Left lobe of liver (tissue), 2 donors: ENCODE data around the gene METTL16. TPM values are rescaled to one million over a fixed set of nuclear protein-coding genes. Genes with fewer than 3 reads are reported as not detected.
"Not testable (repeated sequence)": the region's sequence is repeated elsewhere in the genome, so short reads cannot be mapped to it uniquely, and the experiment has no call there.

Experiments used
- ATAC-seq: fragments of 200-7000 bp; cut with Tn5 transposase; one replicate; pipeline ENCODE4 v1.9.1; 2020; ENCODE audit warnings: mild to moderate bottlenecking, moderate library complexity
- DNase-seq: peaks from one replicate; pipeline ENCODE4 v3.0.0-alpha.2; 2020; ENCODE audit warnings: low spot score
- total RNA-seq: library from RNA; stranded (reverse); gene quantifications from one replicate; pipeline ENCODE4 v1.2.1, GENCODE V29; 2021
- donor health status: DM: no; HTN: no; CAD: no; lungs with moderate emphysema.
- donor health status: DM: no; HTN: yes; CAD: no.

Gene METTL16
- total RNA-seq, 1 donor from 2014 or later, result 8.1 TPM

DNA sequence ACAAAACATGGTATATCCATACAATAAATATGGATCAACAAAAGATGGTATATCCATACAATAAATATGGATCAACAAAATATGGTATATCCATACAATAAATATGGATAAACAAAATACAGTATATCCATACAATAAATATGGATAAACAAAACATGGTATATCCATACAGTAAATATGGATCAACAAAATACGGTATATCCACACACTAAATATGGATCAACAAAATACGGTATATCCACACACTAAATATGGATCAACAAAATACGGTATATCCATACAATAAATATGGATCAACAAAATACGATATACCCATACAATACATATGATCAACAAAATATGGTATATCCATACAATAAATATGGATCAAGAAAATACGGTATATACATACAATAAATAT is 8.1 kb downstream of the METTL16 start:
- ATAC-seq, result no peak
- DNase-seq, result no peak

DNA sequence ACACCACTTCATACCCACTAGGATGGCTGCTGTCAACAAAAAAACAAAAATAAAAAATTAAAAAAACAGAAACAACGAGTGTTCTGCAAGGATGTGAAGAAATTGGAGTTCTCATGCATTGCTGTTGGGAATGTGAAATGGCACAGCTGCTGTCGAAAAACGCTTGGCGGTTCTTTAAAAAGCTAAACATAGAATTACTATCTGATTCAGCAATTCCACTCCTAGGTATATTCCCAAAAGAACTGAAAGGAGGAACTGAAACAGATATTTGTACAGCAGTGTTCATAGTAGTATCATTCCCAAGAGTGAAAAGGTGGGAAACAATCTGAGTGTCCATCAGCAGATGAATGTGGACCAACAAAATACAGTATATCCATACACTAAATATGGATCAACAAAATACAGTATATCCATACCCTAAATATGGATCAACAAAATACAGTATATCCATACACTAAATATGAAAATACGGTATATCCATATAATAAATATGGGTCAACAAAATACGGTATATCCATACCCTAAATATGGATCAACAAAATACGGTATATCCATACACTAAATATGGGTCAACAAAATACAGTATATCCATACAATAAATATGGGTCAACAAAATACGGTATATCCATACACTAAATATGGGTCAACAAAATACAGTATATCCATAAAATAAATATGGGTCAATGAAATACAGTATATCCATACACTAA is 8.7 kb downstream of the METTL16 start:
- DNase-seq, result no peak
- no peak for ATAC-seq

- DNase-seq (no peak), ATAC-seq (no peak)
Observed at GRCh38 chr17:2500446-2500845, 11.2 kb downstream of the METTL16 start.

GRCh38 chr17:2489286-2489685 is 22.4 kb downstream of the METTL16 start:
- DNase-seq, ATAC-seq: not testable (repeated sequence)

GRCh38 chr17:2487306-2487705 is 24.4 kb downstream of the METTL16 start:
- DNase-seq (no peak), ATAC-seq (no peak)

DNA sequence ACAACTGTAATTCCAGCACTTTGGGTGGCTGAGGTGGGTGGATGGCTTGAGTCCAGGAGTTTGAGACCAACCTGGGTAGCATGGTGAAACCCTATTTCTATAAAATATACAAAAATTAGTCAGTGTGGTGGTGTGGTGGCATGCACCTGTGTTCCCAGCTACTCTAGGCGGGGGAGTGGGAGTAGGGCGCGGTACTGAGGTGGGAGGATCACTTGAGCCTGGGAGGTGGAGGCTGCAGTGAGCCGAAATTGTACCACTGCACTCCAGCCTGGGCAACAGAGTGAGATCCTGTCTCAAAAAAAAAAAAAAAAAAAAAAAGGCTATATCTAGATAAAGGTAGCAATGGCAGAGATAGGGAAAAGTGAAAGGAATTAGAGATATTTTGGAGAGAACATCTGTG is 25.0 kb downstream of the METTL16 start:
- not testable (repeated sequence) for DNase-seq, ATAC-seq

DNA sequence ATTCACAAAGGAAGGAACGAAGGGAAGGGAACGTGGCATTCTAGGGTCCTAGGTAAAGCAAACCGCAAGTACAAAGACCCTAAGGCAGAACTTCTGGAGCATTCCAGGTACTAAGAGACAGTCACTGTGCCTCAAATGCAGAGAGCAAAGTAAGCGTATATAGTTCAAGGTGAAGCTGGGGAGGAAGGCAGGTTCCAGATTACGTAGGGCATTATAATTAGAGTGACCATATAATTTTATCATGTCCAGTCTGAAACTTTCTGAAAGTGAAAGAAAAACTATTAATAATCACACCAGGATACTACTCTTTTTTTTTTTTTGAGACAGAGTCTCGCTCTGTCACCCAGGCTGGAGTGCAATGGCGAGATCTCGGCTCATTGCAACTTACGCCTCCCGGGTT is 25.7 kb downstream of the METTL16 start:
- peak; percentile 37 for ATAC-seq
- no peak for DNase-seq

GRCh38 chr17:2485543-2485942 is 26.1 kb downstream of the METTL16 start:
- DNase-seq, result no peak
- peak; percentile 79 for ATAC-seq

DNA sequence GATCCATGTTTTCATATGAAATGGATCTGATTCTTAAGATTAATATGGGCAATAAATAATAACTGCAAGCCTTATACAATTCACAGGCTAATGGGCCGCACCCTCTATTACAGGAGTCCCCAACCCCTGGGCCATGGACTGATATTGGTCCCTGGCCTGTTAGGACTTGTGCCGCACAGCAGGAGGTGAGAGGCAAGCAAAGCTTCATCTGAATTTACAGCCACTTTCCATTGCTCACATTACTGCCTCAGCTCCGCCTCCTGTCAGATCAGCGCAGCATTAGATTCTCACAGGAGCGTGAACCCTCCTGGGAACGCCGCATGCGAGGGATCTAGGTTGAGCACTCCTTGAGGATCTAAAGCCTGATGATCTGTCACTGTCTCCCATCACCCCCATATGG is 26.8 kb downstream of the METTL16 start:
- ATAC-seq, result no peak

GRCh38 chr17:2483084-2483483 is 28.6 kb downstream of the METTL16 start:
- ATAC-seq (no peak), DNase-seq (no peak)

More for the DNA sequence above, 26.8 kb downstream of the METTL16 start:
- no peak for DNase-seq

DNA sequence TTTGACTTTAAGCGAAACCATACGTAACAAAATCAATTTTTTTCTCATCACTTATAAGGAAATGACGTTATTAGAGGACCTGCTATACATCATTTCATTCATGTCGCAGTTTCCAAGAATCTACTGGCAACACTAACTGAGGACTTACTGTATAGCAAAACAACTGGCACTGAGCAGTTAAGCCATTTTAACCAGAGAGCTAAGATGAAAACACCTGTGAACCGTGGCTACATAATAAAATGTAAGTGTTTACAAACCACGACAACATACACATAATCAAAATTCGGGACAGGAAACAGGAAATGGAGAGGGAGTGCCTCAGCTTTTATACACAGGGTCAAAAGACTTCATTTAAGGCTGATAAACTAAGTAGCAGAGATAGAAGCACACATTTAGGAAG is 29.5 kb downstream of the METTL16 start:
- DNase-seq (no peak), ATAC-seq (no peak)

GRCh38 chr17:2481760-2482159 is 29.9 kb downstream of the METTL16 start:
- no peak for ATAC-seq
- DNase-seq, result no peak

DNA sequence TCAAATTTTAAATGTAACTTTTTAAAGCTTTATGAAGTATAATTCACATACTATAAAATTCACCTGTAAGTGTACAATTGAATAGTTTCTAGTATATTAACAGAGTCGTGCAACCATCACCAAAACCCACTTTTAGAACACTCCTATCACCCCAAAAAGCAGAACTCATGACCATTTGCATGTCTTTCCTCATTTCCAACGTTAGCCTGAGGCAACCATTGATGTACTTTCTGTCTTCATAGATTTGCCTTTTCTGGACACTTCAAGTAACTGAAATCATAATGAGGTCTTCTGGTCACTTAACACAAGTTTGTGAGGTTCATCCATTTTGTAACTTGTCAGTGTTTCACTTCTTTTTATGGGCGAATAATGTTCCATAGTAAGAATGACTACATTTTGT is 33.2 kb downstream of the METTL16 start:
- DNase-seq (no peak), ATAC-seq (no peak)

GRCh38 chr17:2475056-2475455 is 36.6 kb downstream of the METTL16 start:
- DNase-seq (no peak), ATAC-seq (no peak)

DNA sequence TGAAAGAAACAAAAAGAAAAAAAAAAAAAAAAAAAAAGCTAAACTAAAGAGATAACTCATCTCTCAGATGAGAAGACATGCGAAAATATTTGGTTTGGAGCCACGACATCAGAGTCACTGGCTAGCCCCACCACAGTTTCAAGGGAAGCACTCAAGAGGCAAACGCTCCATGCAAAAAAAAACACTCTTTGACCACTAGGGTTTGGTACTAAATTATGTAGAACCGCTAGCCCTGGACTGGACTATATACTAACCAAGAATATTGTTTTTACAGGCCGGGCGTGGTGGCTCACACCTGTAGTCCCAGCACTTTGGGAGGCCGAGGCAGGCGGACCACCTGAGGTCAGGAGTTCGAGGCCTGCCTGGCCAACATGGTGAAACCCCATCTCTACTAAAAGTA is 37.3 kb downstream of the METTL16 start:
- DNase-seq (no peak), ATAC-seq (no peak)

DNA sequence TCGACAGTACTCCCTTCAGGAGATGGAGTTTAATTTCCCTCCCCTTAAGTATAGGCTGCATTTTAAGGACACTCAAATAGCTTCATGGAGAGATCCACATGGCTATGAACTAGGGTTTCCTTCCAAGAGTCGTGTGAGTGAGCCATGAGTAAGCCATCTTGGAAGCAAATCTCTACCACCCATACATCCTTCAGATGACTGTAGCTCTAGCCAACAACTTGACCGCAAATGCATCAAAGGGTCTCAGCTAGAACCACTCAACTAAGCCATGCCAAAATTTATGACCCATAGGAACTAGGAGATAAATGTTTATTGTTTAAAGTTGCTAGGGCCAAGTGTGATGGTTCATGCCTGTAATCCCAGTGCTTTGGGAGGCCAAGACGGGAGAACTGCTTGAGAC is 43.4 kb downstream of the METTL16 start:
- no peak for DNase-seq
- no peak for ATAC-seq

GRCh38 chr17:2466931-2467330 is 44.8 kb downstream of the METTL16 start:
- no peak for ATAC-seq

GRCh38 chr17:2462481-2462880 is 49.2 kb downstream of the METTL16 start:
- no peak for DNase-seq
- ATAC-seq, result no peak

More at GRCh38 chr17:2466931-2467330, 44.8 kb downstream of the METTL16 start:
- DNase-seq, result no peak

DNA sequence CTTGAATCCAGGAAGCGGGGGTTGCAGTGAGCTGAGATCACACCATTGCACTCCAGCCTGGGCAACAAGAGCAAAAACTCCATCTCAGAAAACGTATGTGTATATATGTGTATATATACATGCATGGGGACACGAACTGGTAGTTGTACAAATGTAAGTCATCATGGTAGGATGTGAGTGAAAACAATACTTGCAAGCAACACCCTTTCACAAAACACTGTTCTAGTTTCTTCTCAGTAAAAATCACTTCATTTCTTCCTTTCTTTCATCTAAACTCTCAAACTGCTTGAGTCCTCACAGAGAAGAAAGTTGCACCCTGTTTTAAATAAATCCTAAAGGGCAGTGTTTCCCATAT is 51.8 kb downstream of the METTL16 start:
- no peak for DNase-seq
- no peak for ATAC-seq

GRCh38 chr17:2457913-2458312 is 53.8 kb downstream of the METTL16 start:
- ATAC-seq (no peak), DNase-seq (no peak)

GRCh38 chr17:2456475-2456874 is 55.2 kb downstream of the METTL16 start:
- no peak for ATAC-seq
- DNase-seq, result no peak

- ATAC-seq, result no peak
Observed at GRCh38 chr17:2455956-2456355, 55.7 kb downstream of the METTL16 start.

GRCh38 chr17:2453866-2454265 is 57.8 kb downstream of the METTL16 start:
- ATAC-seq (no peak), DNase-seq (no peak)

More at GRCh38 chr17:2455956-2456355, 55.7 kb downstream of the METTL16 start:
- DNase-seq, result no peak
